CD14-positive monocyte (primary cell): ENCODE measurements around the gene ANGPTL3. TPM values are rescaled to one million over a fixed set of nuclear protein-coding genes. Genes with fewer than 3 reads are reported as not detected.

ENCODE experiments used
- DNase-seq, 3 donors: peaks; one replicate each; pipeline ENCODE4 v3.0.0-alpha.2; 2011 to 2022
- H2AFZ ChIP-seq: 2 replicates; pipeline ENCODE4 v1.6.0; 2012; ENCODE audit warnings: mild to moderate bottlenecking, low read depth, low read length, inconsistent platforms; ENCODE audit not compliant: insufficient read depth, poor library complexity, severe bottlenecking
- H3K27ac ChIP-seq, 2 donors: 1 replicate in 1 of 2; 2 replicates in 1 of 2; pipeline ENCODE4 v1.5.1; 2012 to 2013; ENCODE audit warnings: low read length in 2 of 2, control low read depth in 1 of 2, inconsistent platforms in 1 of 2, low read depth in 1 of 2, mild to moderate bottlenecking in 1 of 2
- H3K27me3 ChIP-seq, 2 donors: one replicate each; pipeline versions ENCODE4 v1.6.0 to v1.6.1; 2011 to 2013; ENCODE audit warnings: low read length in 2 of 2; ENCODE audit not compliant: control insufficient read depth in 2 of 2, insufficient read depth in 2 of 2
- H3K36me3 ChIP-seq, 2 donors: replicated peaks in 1 of 2; 1 replicate in 1 of 2; 2 replicates in 1 of 2; pipeline versions ENCODE4 v1.5.1 to v1.6.1; 2012 to 2013; ENCODE audit warnings: low read length in 2 of 2, control low read depth in 1 of 2, inconsistent platforms in 1 of 2, mild to moderate bottlenecking in 1 of 2; ENCODE audit not compliant: insufficient read depth in 2 of 2, control insufficient read depth in 1 of 2
- H3K4me1 ChIP-seq, 2 donors: 1 replicate in 1 of 2; 2 replicates in 1 of 2; pipeline versions ENCODE4 v1.5.1 to v1.6.1; 2012 to 2013; ENCODE audit warnings: low read length in 2 of 2, control low read depth in 1 of 2, inconsistent platforms in 1 of 2, mild to moderate bottlenecking in 1 of 2, moderate library complexity in 1 of 2; ENCODE audit not compliant: insufficient read depth in 2 of 2, control insufficient read depth in 1 of 2
- H3K4me2 ChIP-seq: replicated peaks from 2 replicates; pipeline ENCODE3; 2012; ENCODE audit warnings: low read length, moderate library complexity, mild to moderate bottlenecking; ENCODE audit not compliant: poor library complexity, severe bottlenecking; ENCODE audit errors: extremely low read depth
- H3K4me3 ChIP-seq, 3 experiments: fragments of 200-600 bp in 1 of 3; sonication (generic) in 1 of 3; replicated peaks in 1 of 3; 1 replicate in 2 of 3; 2 replicates in 1 of 3; pipeline ENCODE4 v1.5.1; 2011 to 2013; ENCODE audit warnings: low read length in 3 of 3, mild to moderate bottlenecking in 3 of 3, control low read depth in 2 of 3, low read depth in 2 of 3, inconsistent platforms in 1 of 3, moderate library complexity in 1 of 3
- H3K79me2 ChIP-seq: 2 replicates; pipeline ENCODE4 v1.6.0; 2012; ENCODE audit warnings: mild to moderate bottlenecking, control low read depth, inconsistent platforms, low read length, moderate library complexity; ENCODE audit not compliant: insufficient read depth
- H3K9ac ChIP-seq: 2 replicates; pipeline ENCODE4 v1.6.0; 2017; ENCODE audit warnings: low read length, mild to moderate bottlenecking; ENCODE audit not compliant: insufficient read depth, poor library complexity, severe bottlenecking
- H3K9me3 ChIP-seq, 2 donors: replicated peaks in 1 of 2; 1 replicate in 1 of 2; 2 replicates in 1 of 2; pipeline versions ENCODE4 v1.5.1 to v1.6.1; 2012 to 2013; ENCODE audit warnings: low read length in 2 of 2, control low read depth in 1 of 2; ENCODE audit not compliant: control insufficient read depth in 1 of 2, insufficient read depth in 1 of 2
- H4K20me1 ChIP-seq: 2 replicates; pipeline ENCODE4 v1.6.0; 2012; ENCODE audit warnings: mild to moderate bottlenecking, low read length, control low read depth, moderate library complexity; ENCODE audit not compliant: insufficient read depth
- H3K27ac Mint-ChIP-seq, 7 donors: one replicate each; pipeline ENCODE4 v1.8.0; 2020; ENCODE audit warnings: mild to moderate bottlenecking in 7 of 7, mixed read lengths in 7 of 7, moderate library complexity in 6 of 7, inconsistent platforms in 2 of 7
- H3K27me3 Mint-ChIP-seq, 3 donors: one replicate each; pipeline ENCODE4 v1.8.0; 2021 to 2022; ENCODE audit warnings: low read depth in 3 of 3, mild to moderate bottlenecking in 3 of 3, mixed read lengths in 3 of 3, moderate library complexity in 3 of 3, inconsistent platforms in 1 of 3
- H3K36me3 Mint-ChIP-seq, 2 donors: one replicate each; pipeline ENCODE4 v1.8.0; 2020; ENCODE audit warnings: mixed read lengths in 2 of 2, inconsistent platforms in 1 of 2, mild to moderate bottlenecking in 1 of 2
- H3K4me1 Mint-ChIP-seq: one replicate; pipeline ENCODE4 v1.8.0; 2020; ENCODE audit warnings: mild to moderate bottlenecking, mixed read lengths
- H3K4me3 Mint-ChIP-seq, 2 donors: one replicate each; pipeline ENCODE4 v1.8.0; 2020; ENCODE audit warnings: mild to moderate bottlenecking in 2 of 2, mixed read lengths in 2 of 2, moderate library complexity in 1 of 2
- H3K9me3 Mint-ChIP-seq, 7 donors: one replicate each; pipeline ENCODE4 v1.8.0; 2020 to 2022; ENCODE audit warnings: mixed read lengths in 7 of 7, mild to moderate bottlenecking in 6 of 7, moderate library complexity in 6 of 7, inconsistent platforms in 2 of 7
- CTCF ChIP-seq: fragments of 200-600 bp; IDR thresholded peaks from one replicate; pipeline ENCODE4 v1.8.0; 2022; ENCODE audit warnings: antibody characterized with exemption, mild to moderate bottlenecking
- WGBS: methylation state at CpG from one replicate; pipeline ENCODE4 v1.1.5; 2013; ENCODE audit warnings: missing lambda C conversion rate; ENCODE audit not compliant: insufficient coverage; 5-methylcytosine and 5-hydroxymethylcytosine counted together
- intact Hi-C, 2 donors: fragments of 100-400 bp; cut with micrococcal nuclease; formaldehyde crosslinking; loops; one replicate each; pipeline versions ENCODE4 v1.15.0 to v1.15.1; 2023
- polyA plus RNA-seq, 3 donors: library from polyadenylated mRNA; depleted of rRNA in 1 of 3; unstranded in 2 of 3; stranded (reverse) in 1 of 3; fragments of 300-500 nt in 2 of 3; fragments of >200 nt in 1 of 3; fragmentation: Illumina TruSeq in 2 of 3; gene quantifications; 1 replicate in 2 of 3; 2 replicates in 1 of 3; pipeline ENCODE4 v1.2.3, GENCODE V29; 2012 to 2021

ANGPTL3 gene
- polyA plus RNA-seq, 3 donors = not detected

- Histone ChIP-seq H3K9ac (no peak overlapping the region), H2AFZ (no peak overlapping the region), H3K4me3 (no peak overlapping the region), H3K36me3 (peaks cover 0 to 6% of the 10 kb centered on the region in 2 donors), H3K79me2 (no peaks in the 10 kb centered on the region), H3K4me2 (no peak overlapping the region), H4K20me1 (no peaks in the 10 kb centered on the region), H3K9me3 (no peaks in the 10 kb centered on the region), H3K27me3 (no peaks in the 10 kb centered on the region), H3K4me1 (no peaks in the 10 kb centered on the region), H3K27ac (no peak overlapping the region)
- Mint-ChIP-seq H3K4me3 (no peak overlapping the region), H3K27ac (no peak overlapping the region), H3K27me3 (peaks cover 0 to 1% (median 0%) of the 10 kb centered on the region in 3 donors), H3K9me3 (peaks cover 0 to 2% (median 0%) of the 10 kb centered on the region in 7 donors), H3K36me3 (peaks cover 4 to 15% of the 10 kb centered on the region in 2 donors), H3K4me1 (no peaks in the 10 kb centered on the region)
- no peak for TF ChIP-seq CTCF
- DNase-seq = no peak
- intact Hi-C loops = no loop called here
These were observed 9.3 kb upstream of the ANGPTL3 start for GRCh38 chr1:62588000-62588399.

- no peak overlapping the region for H2AFZ ChIP-seq
- WGBS = no CpG with 5 or more reads among the region's 3 CpGs
- Mint-ChIP-seq H3K36me3 (peaks cover 4 to 15% of the 10 kb centered on the region in 2 donors), H3K9me3 (peaks cover 0 to 2% (median 0%) of the 10 kb centered on the region in 7 donors), H3K27me3 (peaks cover 0 to 1% (median 0%) of the 10 kb centered on the region in 3 donors), H3K27ac (no peak overlapping the region), H3K4me1 (no peaks in the 10 kb centered on the region), H3K4me3 (no peak overlapping the region)
- H3K79me2 ChIP-seq = no peaks in the 10 kb centered on the region
- intact Hi-C loops = no loop called here
- H3K4me2 ChIP-seq = no peak overlapping the region
- TF ChIP-seq CTCF = no peak
- H3K9ac ChIP-seq = no peak overlapping the region
- no peaks in the 10 kb centered on the region for H3K27me3 ChIP-seq
- no peaks in the 10 kb centered on the region for H3K4me1 ChIP-seq
- H3K9me3 ChIP-seq = no peaks in the 10 kb centered on the region
- H3K27ac ChIP-seq = no peak overlapping the region
- no peaks in the 10 kb centered on the region for H4K20me1 ChIP-seq
- DNase-seq = no peak
- no peak overlapping the region for H3K4me3 ChIP-seq
- H3K36me3 ChIP-seq = peaks cover 0 to 6% of the 10 kb centered on the region in 2 donors
These were observed 8.0 kb upstream of the ANGPTL3 start for GRCh38 chr1:62589321-62589720.
